Neutrophil (primary cell): ENCODE data around the gene ABCA3.

Experiments used
- H3K27ac ChIP-seq: fragments of 200-600 bp; sonication (generic); 2 replicates; pipeline ENCODE4 v1.5.1; 2016; ENCODE audit warnings: mild to moderate bottlenecking, moderate library complexity
- H3K27me3 ChIP-seq: fragments of 200-600 bp; sonication (generic); 2 replicates; pipeline ENCODE4 v1.6.0; 2016; ENCODE audit warnings: mild to moderate bottlenecking
- H3K36me3 ChIP-seq: fragments of 200-600 bp; sonication (generic); 2 replicates; pipeline ENCODE4 v1.5.1; 2017
- H3K4me1 ChIP-seq, 2 experiments: fragments of 200-600 bp in 1 of 2; sonication (generic) in 1 of 2; 1 replicate in 1 of 2; 2 replicates in 1 of 2; pipeline versions ENCODE4 v1.5.1 to v1.6.1; 2013 to 2016; ENCODE audit warnings: low read depth in 1 of 2, low read length in 1 of 2, mild to moderate bottlenecking in 1 of 2, moderate library complexity in 1 of 2; ENCODE audit not compliant: control insufficient read depth in 1 of 2, insufficient read depth in 1 of 2
- H3K4me3 ChIP-seq, 2 experiments: fragments of 200-600 bp in 1 of 2; sonication (generic) in 1 of 2; 1 replicate in 1 of 2; 2 replicates in 1 of 2; pipeline ENCODE4 v1.5.1; 2013 to 2016; ENCODE audit warnings: low read depth in 1 of 2, low read length in 1 of 2, mild to moderate bottlenecking in 1 of 2, moderate library complexity in 1 of 2
- H3K9me3 ChIP-seq: fragments of 200-600 bp; sonication (generic); 2 replicates; pipeline ENCODE4 v1.5.1; 2016
- CTCF ChIP-seq: fragments of 200-600 bp; sonication (generic); IDR thresholded peaks from 2 replicates; pipeline ENCODE4 v1.5.1; 2016; ENCODE audit warnings: antibody characterized with exemption

ABCA3 gene

GRCh38 chr16:2364638-2365210, 24.2 kb upstream of the ABCA3 start:
- TF ChIP-seq CTCF: no peak
- Histone ChIP-seq H3K9me3 (no peaks in the 10 kb centered on the region), H3K27ac (no peak overlapping the region), H3K4me3 (no peak overlapping the region), H3K36me3 (no peaks in the 10 kb centered on the region), H3K27me3 (peaks cover 74% of the 10 kb centered on the region), H3K4me1 (no peaks in the 10 kb centered on the region)

GRCh38 chr16:2362218-2362617, 21.7 kb upstream of the ABCA3 start:
- no peak for TF ChIP-seq CTCF
- no peaks in the 10 kb centered on the region for H3K36me3 ChIP-seq
- no peaks in the 10 kb centered on the region for H3K9me3 ChIP-seq
- H3K4me1 ChIP-seq: no peaks in the 10 kb centered on the region
- H3K27me3 ChIP-seq: peaks cover 70% of the 10 kb centered on the region
- H3K27ac ChIP-seq: no peak overlapping the region
- H3K4me3 ChIP-seq: no peak overlapping the region

GRCh38 chr16:2361129-2361528, 20.6 kb upstream of the ABCA3 start:
- no peak for TF ChIP-seq CTCF
- H3K27ac ChIP-seq: no peak overlapping the region
- H3K9me3 ChIP-seq: no peaks in the 10 kb centered on the region
- H3K4me3 ChIP-seq: no peak overlapping the region
- no peaks in the 10 kb centered on the region for H3K36me3 ChIP-seq
- peaks cover 70% of the 10 kb centered on the region for H3K27me3 ChIP-seq
- no peaks in the 10 kb centered on the region for H3K4me1 ChIP-seq

- Histone ChIP-seq H3K27ac (no peak overlapping the region), H3K9me3 (no peaks in the 10 kb centered on the region), H3K4me1 (no peaks in the 10 kb centered on the region), H3K4me3 (no peak overlapping the region), H3K36me3 (no peaks in the 10 kb centered on the region), H3K27me3 (peaks cover 68% of the 10 kb centered on the region)
- TF ChIP-seq CTCF: no peak
These were observed 19.4 kb upstream of the ABCA3 start for GRCh38 chr16:2359919-2360318.

- no peak for TF ChIP-seq CTCF
- H3K27me3 ChIP-seq: peaks cover 75% of the 10 kb centered on the region
- no peaks in the 10 kb centered on the region for H3K9me3 ChIP-seq
- H3K27ac ChIP-seq: no peak overlapping the region
- H3K4me1 ChIP-seq: no peaks in the 10 kb centered on the region
- no peak overlapping the region for H3K4me3 ChIP-seq
- H3K36me3 ChIP-seq: no peaks in the 10 kb centered on the region
These were observed 18.3 kb upstream of the ABCA3 start for GRCh38 chr16:2358811-2359210.

GRCh38 chr16:2357331-2357730, 16.8 kb upstream of the ABCA3 start:
- no peak for TF ChIP-seq CTCF
- Histone ChIP-seq H3K4me3 (no peak overlapping the region), H3K4me1 (no peaks in the 10 kb centered on the region), H3K9me3 (no peaks in the 10 kb centered on the region), H3K27me3 (peaks cover 86% of the 10 kb centered on the region), H3K27ac (no peak overlapping the region), H3K36me3 (no peaks in the 10 kb centered on the region)
